Measurements from ENCODE around the gene SIRT2.
"Not testable (repeated sequence)": the region's sequence is repeated elsewhere in the genome, so short reads cannot be mapped to it uniquely, and the experiment has no call there.

SIRT2 gene

DNA sequence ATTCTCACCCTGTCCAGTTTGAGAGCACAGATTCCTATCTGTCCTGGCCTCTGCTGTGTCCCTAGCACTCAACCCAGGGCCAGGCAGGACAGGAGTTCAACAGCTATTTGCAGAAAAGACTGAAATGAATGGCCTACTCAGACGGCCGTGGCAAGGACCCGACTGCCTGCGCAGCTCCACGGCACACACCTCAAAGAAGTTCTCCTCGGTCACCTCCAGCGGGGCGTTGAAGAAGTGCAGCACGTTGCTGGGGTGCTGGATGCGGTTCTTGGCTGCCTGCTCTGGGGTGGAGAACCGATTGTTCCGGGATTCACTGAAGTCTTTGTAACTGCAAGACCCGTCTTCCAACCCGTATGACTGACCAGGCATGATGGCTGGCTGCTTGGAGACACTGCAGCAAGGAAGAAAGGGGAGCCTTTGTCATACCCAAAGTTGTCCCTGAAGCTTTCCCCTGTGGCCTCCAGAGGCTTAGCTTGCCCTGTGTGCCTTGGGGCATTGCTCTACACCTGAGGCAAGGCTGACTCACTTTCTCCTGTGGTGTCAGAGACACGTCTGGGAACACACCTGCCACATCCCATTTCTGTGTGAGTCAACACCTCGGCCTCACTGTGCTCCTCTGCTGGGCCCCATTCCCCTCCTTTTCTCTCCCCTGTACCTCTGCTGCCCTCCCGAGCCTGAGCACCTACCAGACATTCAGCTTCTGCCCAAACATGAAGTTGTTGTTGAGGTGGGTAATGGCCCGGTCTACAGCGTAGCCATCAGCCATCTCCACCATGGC is 61.0 kb downstream of the SIRT2 start:
- Mint-ChIP-seq H3K9me3 (no peaks in the 10 kb centered on the region), H3K27ac (peak overlapping the region; percentile 54 to 82), H3K4me1 (ENCODE audit: low read depth in 2 of 2) (peaks cover 26 to 32% of the 10 kb centered on the region in 2 donors), H3K27me3 (no peaks in the 10 kb centered on the region), H3K36me3 (ENCODE audit: insufficient read depth) (peaks cover 92% of the 10 kb centered on the region), H3K4me3 (no peak overlapping the region)
- DNase-seq, result no peak
- no peak for ATAC-seq (replicated peaks)

DNA sequence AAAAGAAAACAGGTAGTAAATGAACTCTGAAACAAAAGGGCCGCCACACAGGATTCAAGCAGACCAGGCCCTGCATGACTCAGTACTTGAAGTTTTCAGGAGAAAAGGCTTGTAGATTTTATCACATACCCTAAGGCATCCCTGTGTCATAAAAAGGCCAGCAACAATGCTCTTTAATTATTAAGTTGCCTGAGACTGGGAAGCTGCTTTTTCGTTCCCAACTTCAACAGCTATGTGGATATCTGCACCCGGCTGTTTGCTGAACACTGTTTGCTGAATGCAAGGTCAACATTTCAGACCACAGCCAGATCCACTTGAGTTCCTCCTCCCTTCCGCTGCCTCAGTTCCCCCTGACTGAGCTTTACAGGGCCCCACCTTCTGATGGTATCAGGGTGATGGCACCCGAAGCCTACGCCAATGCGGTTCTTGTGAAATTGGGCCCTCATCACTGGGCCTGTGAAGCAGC is 61.7 kb downstream of the SIRT2 start:
- Mint-ChIP-seq H3K27me3 (no peaks in the 10 kb centered on the region), H3K4me3 (no peak overlapping the region), H3K27ac (peak overlapping the region in 1 of 2 donors; percentile 82), H3K9me3 (no peaks in the 10 kb centered on the region), H3K4me1 (ENCODE audit: low read depth in 2 of 2) (peaks cover 19 to 25% of the 10 kb centered on the region in 2 donors), H3K36me3 (ENCODE audit: insufficient read depth) (peaks cover 86% of the 10 kb centered on the region)
- ATAC-seq (replicated peaks), result no peak
- DNase-seq, result no peak

GRCh38 chr19:38836983-38837626 is 62.3 kb downstream of the SIRT2 start:
- no peak for ATAC-seq (replicated peaks)
- peak overlapping the region in 1 of 2 donors; percentile 82 for H3K27ac Mint-ChIP-seq
- DNase-seq, result no peak
- H3K27me3 Mint-ChIP-seq, result no peaks in the 10 kb centered on the region
- H3K36me3 Mint-ChIP-seq (ENCODE audit: insufficient read depth), result peaks cover 86% of the 10 kb centered on the region
- H3K4me3 Mint-ChIP-seq, result no peak overlapping the region
- H3K9me3 Mint-ChIP-seq, result no peaks in the 10 kb centered on the region
- H3K4me1 Mint-ChIP-seq (ENCODE audit: low read depth in 2 of 2), result peaks cover 17 to 22% of the 10 kb centered on the region in 2 donors

GRCh38 chr19:38836159-38836982 is 63.0 kb downstream of the SIRT2 start:
- ATAC-seq (replicated peaks) (no peak), DNase-seq (no peak)
- no peaks in the 10 kb centered on the region for H3K9me3 Mint-ChIP-seq
- H3K4me3 Mint-ChIP-seq, result no peak overlapping the region
- no peaks in the 10 kb centered on the region for H3K27me3 Mint-ChIP-seq
- H3K36me3 Mint-ChIP-seq (ENCODE audit: insufficient read depth), result peaks cover 80% of the 10 kb centered on the region
- peak overlapping the region in 1 of 2 donors; percentile 82 for H3K27ac Mint-ChIP-seq
- H3K4me1 Mint-ChIP-seq (ENCODE audit: low read depth in 2 of 2), result peaks cover 16 to 22% of the 10 kb centered on the region in 2 donors

- Mint-ChIP-seq H3K4me3 (no peak overlapping the region), H3K36me3 (ENCODE audit: insufficient read depth) (peaks cover 79% of the 10 kb centered on the region), H3K9me3 (no peaks in the 10 kb centered on the region), H3K27ac (peak overlapping the region in 1 of 2 donors; percentile 12), H3K4me1 (ENCODE audit: low read depth in 2 of 2) (peaks cover 20 to 24% of the 10 kb centered on the region in 2 donors), H3K27me3 (no peaks in the 10 kb centered on the region)
- ATAC-seq (replicated peaks) (no peak), DNase-seq (no peak)
Measured at GRCh38 chr19:38834590-38834989, 64.8 kb downstream of the SIRT2 start.

GRCh38 chr19:38834104-38834490 is 65.3 kb downstream of the SIRT2 start:
- no peaks in the 10 kb centered on the region for H3K9me3 Mint-ChIP-seq
- H3K27ac Mint-ChIP-seq, result no peak overlapping the region
- peaks cover 19 to 24% of the 10 kb centered on the region in 2 donors for H3K4me1 Mint-ChIP-seq (ENCODE audit: low read depth in 2 of 2)
- ATAC-seq (replicated peaks) (no peak), DNase-seq (no peak)
- H3K4me3 Mint-ChIP-seq, result no peak overlapping the region
- peaks cover 78% of the 10 kb centered on the region for H3K36me3 Mint-ChIP-seq (ENCODE audit: insufficient read depth)
- H3K27me3 Mint-ChIP-seq, result no peaks in the 10 kb centered on the region

DNA sequence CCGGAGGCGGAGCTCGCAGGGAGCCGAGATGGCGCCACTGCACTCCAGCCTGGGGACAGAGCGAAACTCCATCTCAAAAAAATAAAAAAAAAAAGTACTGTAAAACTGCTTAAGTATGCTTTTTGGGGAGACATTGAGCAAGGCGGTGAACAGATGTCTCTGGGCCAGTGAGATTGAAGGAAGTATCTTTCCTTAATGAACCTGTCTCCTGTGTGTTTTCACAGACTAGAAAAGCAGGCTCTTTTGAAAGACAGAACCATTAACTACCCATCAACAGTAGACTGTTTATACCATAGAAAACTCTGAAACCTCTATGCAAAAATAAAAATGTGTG is 66.4 kb downstream of the SIRT2 start:
- H3K4me3 Mint-ChIP-seq, result peak overlapping the region in 1 of 2 donors; percentile 23
- no peaks in the 10 kb centered on the region for H3K27me3 Mint-ChIP-seq
- no peaks in the 10 kb centered on the region for H3K9me3 Mint-ChIP-seq
- no peak for ATAC-seq (replicated peaks)
- peaks cover 78% of the 10 kb centered on the region for H3K36me3 Mint-ChIP-seq (ENCODE audit: insufficient read depth)
- peak overlapping the region in 1 of 2 donors; percentile 89 for H3K27ac Mint-ChIP-seq
- H3K4me1 Mint-ChIP-seq (ENCODE audit: low read depth in 2 of 2), result peaks cover 16 to 24% of the 10 kb centered on the region in 2 donors
- no peak for DNase-seq

DNA sequence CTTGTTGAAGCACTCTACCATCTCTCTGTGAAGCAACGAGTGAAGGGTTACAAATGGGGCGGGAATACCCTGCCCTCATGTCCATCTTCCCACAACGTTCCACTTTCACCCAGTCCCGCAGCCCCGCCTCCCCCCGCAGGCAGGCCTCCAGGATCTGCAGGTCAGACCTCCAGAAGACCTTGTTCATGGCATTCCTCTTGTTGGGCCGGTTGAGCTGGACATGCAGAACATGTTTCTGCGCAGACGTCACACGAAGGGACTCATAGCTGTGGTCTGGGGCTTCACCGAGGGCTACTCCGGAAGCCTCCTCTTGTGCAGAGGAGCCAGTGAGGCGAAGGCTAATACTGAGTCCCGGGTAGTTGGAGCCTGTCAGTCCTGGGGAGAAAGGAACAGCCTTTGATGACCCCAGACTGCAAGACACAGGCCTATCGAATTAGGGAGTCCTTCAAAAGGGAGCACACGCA is 68.2 kb downstream of the SIRT2 start:
- H3K36me3 Mint-ChIP-seq (ENCODE audit: insufficient read depth), result peaks cover 74% of the 10 kb centered on the region
- H3K27me3 Mint-ChIP-seq, result no peaks in the 10 kb centered on the region
- H3K9me3 Mint-ChIP-seq, result no peaks in the 10 kb centered on the region
- H3K4me1 Mint-ChIP-seq (ENCODE audit: low read depth in 2 of 2), result peaks cover 18 to 24% of the 10 kb centered on the region in 2 donors
- DNase-seq (no peak), ATAC-seq (replicated peaks) (no peak)
- peak overlapping the region; percentile 87 to 92 for H3K4me3 Mint-ChIP-seq
- H3K27ac Mint-ChIP-seq, result peak overlapping the region; percentile 89 to 95

DNA sequence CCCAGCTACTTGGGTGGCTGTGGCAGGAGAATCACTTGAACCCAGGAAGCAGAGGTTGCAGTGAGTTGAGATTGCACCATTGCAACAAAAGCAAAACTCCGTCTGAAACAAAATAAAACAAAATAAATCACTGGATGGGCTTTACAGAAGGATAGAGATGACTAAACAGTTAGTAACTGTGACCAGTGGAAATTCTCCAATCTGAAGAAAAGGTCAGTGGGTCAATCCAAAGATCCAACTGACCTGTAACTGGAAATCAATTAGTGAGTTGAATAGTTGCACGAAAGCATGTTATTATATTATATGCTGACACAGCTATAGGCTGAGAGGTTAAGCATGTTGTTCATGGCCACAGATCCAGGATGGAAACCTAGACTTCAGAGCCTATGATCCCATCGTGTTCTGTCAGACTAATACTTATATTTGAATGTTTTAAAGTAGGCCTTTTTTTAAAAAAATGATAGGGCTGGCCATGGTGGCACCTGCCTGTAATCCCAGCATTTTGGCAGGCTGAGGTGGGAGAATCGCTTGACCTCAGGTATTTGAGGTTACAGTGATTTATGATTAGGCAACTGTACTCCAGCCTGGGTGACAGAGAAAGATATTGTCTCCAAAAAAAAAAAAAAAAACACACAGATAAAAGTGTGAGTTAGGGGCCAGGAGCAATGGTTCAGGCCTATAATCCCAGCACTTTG is 69.2 kb downstream of the SIRT2 start:
- H3K27me3 Mint-ChIP-seq, result no peaks in the 10 kb centered on the region
- ATAC-seq (replicated peaks) (no peak), DNase-seq (no peak)
- H3K36me3 Mint-ChIP-seq (ENCODE audit: insufficient read depth), result peaks cover 64% of the 10 kb centered on the region
- H3K27ac Mint-ChIP-seq, result peak overlapping the region in 1 of 2 donors; percentile 89
- H3K4me3 Mint-ChIP-seq, result peak overlapping the region; percentile 87 to 92
- peaks cover 18 to 24% of the 10 kb centered on the region in 2 donors for H3K4me1 Mint-ChIP-seq (ENCODE audit: low read depth in 2 of 2)
- no peaks in the 10 kb centered on the region for H3K9me3 Mint-ChIP-seq

- ATAC-seq (replicated peaks); H3K27me3 Mint-ChIP-seq; H3K9me3 Mint-ChIP-seq; H3K27ac Mint-ChIP-seq; DNase-seq: not testable (repeated sequence)
- Mint-ChIP-seq H3K4me1 (ENCODE audit: low read depth in 2 of 2) (peaks cover 21 to 29% of the 10 kb centered on the region in 2 donors), H3K36me3 (ENCODE audit: insufficient read depth) (peaks cover 58% of the 10 kb centered on the region), H3K4me3 (peak overlapping the region in 1 of 2 donors; percentile 92)
Measured at GRCh38 chr19:38829203-38829602, 70.2 kb downstream of the SIRT2 start.

All from effector memory CD8-positive, alpha-beta T cell (primary cell).